Cerebellar cortex (tissue), 1 donor: ENCODE measurements around the gene IL4I1.

ENCODE experiments used
- DNase-seq: peaks from one replicate; pipeline ENCODE4 v3.0.0-alpha.2; 2015; ENCODE audit warnings: low spot score

IL4I1 gene

GRCh38 chr19:49862391-49863253 is 34.1 kb downstream of the IL4I1 start:
- DNase-seq = no peak

GRCh38 chr19:49861541-49862378 is 34.9 kb downstream of the IL4I1 start:
- no peak for DNase-seq

- peak; percentile 70 for DNase-seq
Observed at GRCh38 chr19:49861107-49861506, 35.6 kb downstream of the IL4I1 start.

GRCh38 chr19:49860336-49861102 is 36.2 kb downstream of the IL4I1 start:
- DNase-seq = no peak

- DNase-seq = no peak
Observed at GRCh38 chr19:49859682-49860335, 36.9 kb downstream of the IL4I1 start.

- DNase-seq = no peak
Observed at GRCh38 chr19:49858088-49858985, 38.4 kb downstream of the IL4I1 start.

GRCh38 chr19:49857838-49858087 is 38.9 kb downstream of the IL4I1 start:
- DNase-seq = no peak

- DNase-seq = peak; percentile 61
Observed at GRCh38 chr19:49857061-49857837, 39.4 kb downstream of the IL4I1 start.

- no peak for DNase-seq
Observed at GRCh38 chr19:49856574-49857021, 40.1 kb downstream of the IL4I1 start.

GRCh38 chr19:49855676-49856573 is 40.8 kb downstream of the IL4I1 start:
- peak; percentile 56 for DNase-seq

- no peak for DNase-seq
Observed at GRCh38 chr19:49855277-49855675, 41.4 kb downstream of the IL4I1 start.

- no peak for DNase-seq
Observed at GRCh38 chr19:49854378-49855263, 42.1 kb downstream of the IL4I1 start.

GRCh38 chr19:49853852-49854377 is 42.8 kb downstream of the IL4I1 start:
- DNase-seq = no peak

GRCh38 chr19:49852631-49853126 is 44.0 kb downstream of the IL4I1 start:
- no peak for DNase-seq

- no peak for DNase-seq
Observed at GRCh38 chr19:49851456-49852259, 45.0 kb downstream of the IL4I1 start.

- DNase-seq = peak; percentile 95
Observed at GRCh38 chr19:49850487-49851342, 46.0 kb downstream of the IL4I1 start, which contains the start of gene PTOV1. PTOV1 (plus strand) TSS chr19:49851159.
